ENCODE results near the gene RPRML.
"Not testable (repeated sequence)": the region's sequence is repeated elsewhere in the genome, so short reads cannot be mapped to it uniquely, and the experiment has no call there.

RPRML gene

DNA sequence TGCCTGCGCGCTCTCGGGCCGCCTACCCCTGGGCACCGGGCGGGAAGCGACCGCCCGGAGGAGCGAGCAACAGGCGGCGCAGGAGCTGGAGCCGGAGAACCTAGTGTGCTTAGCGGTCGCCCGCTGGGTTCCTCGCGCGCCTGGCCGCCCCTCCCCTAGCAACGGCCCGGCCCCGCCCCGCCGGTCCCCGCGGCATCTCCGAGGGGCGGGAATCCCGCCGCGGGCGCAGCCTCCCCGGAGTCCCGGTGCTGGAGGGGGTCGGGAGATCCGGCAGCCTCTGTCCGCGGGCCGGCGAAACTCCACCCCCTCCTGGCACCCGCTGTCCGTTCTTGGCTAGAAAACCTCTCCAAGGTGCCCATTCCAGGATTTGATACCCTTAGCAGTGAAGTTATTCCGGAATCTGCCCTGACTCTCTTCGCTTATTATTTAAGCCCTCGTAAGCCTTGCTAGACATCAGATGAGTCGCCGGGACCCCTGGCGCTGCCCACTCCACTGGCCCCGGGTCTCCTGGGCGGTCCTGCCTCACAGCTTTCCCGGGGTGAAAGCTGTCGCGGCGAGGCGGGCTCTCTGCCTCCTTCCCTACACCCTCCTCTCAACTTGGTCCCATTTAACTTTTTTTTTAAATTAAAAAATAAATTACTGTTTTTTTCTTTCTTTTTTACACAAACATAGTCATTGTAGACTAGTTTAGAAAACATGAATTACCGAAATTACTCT, at the start of gene RPRML:
TSS of gene RPRML (minus strand) at position 107 of the 717 bp plus-strand sequence. CDS start 246 bp downstream, outside the sequence.
- no peak for DNase-seq

DNA sequence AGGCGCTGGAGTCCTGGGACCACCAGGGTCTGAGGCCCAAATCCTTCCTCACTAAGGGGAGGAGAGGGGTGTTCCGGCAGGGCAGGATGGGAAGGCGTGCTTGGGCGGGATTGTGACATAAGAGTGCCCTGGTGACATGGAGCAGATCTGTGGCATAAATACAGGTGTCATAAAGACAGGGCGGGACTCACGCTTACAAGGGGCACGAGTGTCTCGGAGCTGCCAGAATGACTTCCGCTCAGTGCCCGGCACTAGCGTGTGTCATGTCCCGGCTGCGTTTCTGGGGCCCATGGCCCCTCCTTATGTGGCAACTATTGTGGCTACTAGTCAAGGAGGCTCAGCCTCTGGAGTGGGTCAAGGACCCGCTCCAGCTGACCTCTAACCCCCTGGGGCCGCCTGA, 37.9 kb upstream of the RPRML start:
- DNase-seq: not testable (repeated sequence)

DNA sequence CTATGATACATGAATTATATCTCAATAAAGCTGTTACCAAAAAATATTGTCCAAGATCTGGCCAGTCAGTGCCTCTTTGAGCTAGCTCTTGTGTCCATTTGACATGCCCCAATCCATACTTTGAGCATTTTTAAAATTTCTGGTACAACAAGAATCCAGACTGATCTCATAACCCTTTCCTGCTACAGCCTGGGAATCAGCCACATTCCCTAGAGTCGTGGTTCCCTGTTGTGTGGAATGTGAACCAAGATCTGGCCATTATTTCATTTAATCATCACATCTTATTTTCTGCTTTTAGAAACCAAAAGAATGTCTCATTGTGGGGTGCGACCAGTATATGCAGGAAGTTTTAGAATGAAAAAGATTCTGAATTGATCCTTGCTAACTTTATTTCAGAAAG, 34.3 kb upstream of the RPRML start:
- DNase-seq: no peak

DNA sequence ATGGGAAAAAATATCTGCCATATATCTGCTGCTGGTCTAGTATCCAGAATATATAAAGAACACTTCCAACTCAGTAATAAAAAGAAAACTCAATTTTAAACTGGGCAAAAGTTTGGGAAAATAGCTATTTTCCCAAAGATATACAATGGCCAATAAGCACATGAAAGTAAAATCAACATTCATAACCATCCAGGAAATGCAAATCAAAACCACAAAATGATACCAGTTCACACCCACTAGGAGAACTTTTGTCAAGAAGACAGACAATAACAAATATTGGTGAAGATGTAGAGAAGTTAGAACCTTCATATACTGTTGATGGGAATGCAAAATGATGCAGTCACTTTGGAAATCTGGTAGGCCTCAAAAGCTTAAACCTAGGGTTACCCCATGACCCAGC, 33.4 kb upstream of the RPRML start:
- no peak for DNase-seq

DNA sequence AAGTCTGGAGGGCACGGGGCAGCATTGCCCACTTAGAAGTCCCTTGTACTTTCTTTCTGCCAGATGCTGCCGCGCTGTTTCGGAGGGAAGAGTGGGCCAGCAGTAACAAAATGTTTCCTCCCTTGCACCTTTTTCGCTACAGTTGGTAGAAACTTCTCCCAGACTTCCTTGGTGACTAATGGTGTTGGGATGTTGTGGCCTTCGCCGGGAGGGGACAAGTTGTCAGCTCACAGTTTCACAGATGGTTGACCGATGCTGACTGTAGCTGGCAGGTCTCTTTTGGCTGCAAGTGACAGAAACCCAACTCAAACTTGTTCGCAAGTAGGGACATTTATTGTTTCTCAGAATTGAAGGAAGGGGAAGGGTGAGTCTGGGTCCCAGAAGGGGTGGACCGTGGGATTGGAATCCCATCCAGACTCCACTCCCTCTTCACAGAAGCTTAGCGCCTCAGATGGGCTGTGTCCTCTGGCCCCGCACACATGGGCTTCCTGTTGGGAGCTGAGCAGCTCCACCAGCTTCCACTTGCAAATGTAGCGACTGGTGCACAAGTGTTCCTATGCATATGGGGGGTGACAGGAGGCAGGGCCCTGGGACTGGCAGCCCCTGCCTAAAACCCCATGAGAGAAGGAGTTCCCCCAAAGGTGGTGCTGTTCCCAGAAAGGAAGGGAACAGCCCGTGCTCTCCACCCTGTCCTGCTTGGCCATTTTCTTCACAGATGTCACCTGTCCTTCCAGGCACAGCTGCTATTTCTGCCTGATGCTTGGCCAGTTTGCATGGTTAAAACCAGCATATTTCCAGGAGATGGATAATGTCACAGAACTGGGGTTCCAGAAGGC, 30.9 kb upstream of the RPRML start:
- no peak for DNase-seq

DNA sequence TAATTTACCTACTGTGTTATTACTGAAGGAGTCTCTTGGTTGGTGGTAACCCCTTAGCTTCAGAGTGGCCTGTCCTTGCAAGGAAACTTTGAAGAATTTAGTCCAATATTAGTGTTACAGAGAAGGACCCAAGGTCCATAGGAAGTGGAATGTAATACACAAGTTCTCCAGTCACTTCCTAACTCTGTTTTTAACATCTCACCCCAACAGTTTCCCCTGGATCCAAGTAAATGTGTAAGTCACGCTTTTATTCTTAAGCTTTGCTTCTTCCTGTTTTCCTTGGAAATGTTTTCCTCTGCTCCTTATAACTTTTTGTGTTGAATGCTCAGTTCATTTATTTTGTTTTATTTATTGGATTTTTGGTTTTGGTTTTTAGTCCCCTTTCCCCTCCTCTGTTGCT, 25.9 kb upstream of the RPRML start:
- DNase-seq: no peak

DNA sequence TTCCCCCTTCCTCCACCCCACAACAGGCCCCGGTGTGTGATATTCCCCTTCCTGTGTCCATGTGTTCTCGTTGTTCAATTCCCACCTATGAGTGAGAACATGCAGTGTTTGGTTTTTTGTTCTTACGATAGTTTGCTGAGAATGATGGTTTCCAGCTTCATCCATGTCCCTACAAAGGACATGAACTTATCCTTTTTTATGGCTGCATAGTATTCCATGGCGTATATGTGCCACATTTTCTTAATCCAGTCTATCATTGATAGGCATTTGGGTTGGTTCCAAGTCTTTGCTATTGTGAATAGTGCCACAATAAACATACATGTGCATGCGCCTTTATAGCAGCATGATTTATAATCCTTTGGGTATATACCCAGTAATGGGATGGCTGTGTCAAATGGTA, 24.8 kb upstream of the RPRML start:
- DNase-seq: not testable (repeated sequence)

DNA sequence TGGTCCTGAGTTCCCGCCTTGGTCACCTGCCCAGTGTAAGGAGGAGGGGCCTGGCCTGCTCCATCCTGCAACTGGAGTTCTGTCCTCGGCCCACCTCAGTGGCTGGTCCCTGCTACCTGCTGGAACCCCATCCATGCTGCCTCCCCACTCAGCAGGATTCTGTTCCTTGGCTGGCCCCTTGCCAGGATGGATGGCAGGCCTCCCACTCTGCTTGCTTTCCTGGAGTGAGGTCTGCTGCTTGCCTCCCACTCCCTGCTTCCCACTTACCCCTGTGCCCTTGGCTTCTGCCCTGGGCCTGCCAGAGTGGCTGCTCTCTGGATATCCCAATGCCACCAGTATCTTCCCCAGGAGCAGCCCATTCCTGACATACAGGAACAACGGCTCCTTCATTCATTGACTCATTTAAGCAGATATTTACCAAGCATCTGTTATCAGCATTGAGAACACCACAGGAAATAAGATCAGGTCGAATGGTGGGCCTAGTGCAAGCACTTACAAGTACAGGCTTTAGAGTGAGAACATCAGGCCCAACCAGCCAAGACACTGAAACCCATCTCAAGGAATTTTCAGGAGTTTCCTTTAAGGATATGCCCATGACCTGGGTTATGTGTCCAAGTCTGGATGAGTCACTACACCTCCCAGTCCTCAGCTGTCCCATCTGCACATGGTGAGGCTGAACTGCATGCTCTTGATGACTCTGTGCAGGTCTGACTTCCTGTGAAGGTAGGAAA, 17.0 kb upstream of the RPRML start:
- no peak for DNase-seq

DNA sequence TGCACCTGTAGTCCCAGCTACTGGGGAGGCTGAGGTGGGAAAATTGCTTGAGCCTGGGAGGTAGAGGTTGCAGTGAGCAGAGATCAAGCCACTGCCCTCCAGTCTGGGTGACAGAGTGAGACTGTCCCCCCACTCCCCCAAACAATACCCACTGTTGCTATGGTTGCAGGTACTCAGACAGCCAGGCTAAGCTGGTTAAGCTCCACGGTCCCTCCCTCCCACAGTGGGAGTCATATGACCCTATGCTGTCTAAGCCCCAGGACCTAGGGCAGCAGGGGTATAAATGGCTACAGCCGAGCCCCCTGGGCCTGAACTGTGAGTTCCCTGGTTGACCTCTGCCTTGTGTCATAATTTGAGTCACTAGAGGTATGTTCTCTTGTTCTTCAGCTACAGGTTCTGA, 15.9 kb upstream of the RPRML start:
- no peak for DNase-seq

DNA sequence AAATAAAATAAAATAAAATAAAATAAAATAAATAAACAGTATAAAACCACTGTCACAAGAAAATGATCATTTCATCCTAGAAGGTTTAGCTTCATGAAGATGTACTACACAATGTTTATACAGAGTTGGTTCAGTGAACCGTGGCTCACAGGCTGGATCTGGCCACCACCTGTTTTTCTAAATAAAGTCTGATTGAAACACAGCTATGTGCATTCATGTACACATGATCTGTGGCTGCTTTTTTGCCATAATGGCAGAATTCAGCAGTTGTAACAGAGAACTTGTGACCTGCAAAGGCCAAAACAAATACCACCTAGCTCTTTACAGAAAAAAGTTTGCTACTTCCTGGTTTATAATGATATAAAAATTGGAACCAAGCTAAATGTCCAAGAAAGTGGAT, 12.6 kb upstream of the RPRML start:
- DNase-seq: no peak

DNA sequence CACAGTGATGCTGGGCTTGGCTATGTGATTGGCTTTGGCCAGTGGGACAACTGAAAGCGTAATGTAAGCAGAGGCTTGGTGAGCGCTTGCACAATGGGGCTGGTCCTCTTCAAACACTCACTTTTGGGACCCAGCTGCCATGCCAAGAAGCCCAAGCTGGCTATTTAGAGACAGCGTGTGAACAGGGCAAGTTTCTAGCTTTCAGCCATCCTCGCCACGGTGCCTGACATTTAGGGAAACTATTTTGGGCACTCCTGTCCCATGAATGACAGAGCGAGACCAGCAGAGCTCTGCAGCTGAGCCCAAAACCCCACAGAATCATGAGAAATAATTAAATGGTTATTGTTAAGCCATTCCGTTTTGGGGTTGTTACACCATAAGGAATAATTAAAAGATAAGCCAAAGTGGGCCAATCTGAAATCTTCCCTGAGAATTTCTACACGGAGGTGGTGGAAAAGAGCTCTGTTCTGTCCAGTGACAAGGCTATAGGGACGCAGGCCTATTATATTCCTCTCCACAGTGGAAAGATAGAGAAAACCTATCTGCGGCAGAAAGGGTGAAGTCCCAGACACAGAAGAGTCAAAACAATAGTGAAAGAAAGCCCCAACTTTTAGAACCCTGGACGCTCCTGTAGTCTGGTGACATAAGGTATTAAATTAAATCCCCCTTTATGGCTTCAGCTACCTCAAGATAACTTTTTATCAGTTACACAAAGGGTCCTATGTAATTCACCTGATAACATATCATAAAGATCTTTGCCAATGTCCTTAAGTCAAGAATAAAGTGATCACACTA, 10.8 kb upstream of the RPRML start:
- DNase-seq: no peak

DNA sequence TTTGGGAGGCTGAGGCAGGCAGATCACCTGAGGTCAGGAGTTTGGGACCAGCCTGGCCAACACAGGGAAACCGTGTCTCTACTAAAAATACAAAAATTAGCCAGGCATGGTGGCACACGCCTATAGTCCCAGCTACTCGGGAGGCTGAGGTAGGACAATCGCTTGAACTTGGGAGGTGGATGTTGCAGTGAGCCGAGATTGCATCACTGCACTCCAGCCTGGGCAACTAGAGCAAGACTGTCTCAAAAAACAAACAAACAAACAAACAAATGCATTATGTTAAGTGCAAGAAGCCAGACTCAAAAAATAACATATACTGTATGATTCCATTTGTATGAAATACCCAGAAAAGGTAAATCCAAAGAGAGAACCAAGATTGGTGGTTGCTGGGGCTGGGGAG, 8.9 kb upstream of the RPRML start:
- not testable (repeated sequence) for DNase-seq

DNA sequence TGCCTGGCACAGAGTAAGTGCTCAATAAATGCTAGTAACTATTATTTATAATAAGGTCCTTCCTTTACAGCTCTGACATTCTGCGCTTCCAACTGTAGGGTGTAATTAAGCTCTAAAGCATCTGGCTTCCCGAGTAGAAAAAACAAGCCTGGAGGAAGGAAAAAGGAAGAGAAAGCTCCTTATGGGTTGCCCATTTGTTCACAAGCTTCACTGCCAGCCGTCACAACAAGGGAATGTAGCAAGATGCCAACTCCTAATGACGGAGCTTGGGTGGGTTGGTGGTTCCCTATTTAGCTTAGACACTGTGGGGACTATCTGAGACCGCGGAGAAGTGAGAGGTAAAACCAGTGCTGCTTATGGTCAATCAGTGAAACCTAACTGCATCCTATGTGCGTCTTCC, 7.3 kb upstream of the RPRML start:
- no peak for DNase-seq

DNA sequence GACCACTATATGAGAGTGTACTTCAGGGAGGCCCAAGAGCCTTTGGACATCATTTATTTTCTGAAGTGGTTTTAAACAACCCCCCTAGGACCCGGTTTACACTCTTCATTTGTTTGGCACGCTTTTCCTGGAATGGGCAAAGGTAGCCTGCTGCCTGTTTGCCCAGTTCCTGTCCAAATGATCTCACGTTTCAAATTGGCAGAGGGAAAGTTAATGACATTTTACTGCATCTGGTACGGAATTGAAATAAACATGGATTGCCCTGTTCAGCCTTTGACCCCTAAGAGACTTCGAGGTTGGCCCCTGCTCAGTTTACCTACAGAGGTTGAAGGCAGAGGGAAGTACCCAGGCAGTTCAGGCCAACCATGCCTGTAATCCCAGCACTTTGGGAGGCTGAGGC, 5.8 kb upstream of the RPRML start:
- DNase-seq: peak; percentile 23

DNA sequence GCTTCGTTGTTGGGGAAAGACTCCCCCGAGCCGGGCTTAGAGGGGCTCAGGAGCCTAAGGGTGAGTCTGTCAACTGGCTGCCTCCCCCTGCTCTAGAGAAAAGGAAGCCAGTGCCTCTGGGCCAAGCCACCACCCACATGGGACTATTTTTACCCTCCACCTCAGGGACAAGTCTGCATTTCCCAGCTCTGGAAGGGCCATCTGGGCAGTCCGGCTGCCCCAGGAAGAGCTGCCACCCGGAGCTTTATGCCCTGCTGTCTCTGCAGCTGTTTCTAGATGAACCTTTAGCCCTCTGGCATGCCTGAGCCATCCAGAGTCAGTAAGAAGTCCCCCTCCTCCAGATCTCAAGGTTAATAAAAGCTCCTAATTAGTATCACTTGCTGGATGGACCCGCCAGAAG, 5.3 kb upstream of the RPRML start:
- DNase-seq: no peak

DNA sequence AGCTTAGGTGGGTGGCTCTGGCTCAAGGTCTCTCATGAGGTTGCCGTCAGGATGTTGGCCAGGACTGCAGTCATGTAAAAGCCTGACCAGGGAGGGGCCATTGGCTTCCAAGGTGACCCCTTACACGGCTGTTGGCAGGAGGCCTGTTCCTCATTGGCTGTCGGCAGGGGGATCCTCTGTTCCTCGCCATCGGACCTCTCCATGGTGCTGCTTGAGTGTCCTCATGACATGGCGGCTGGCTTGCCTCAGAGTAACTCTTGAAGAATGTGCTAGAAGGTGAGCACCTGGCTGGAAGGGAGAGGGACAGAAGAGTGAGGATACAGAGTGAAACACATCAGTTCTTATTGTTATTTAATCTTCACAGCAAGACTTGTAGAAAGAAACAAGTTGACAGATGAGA, 4.7 kb upstream of the RPRML start:
- DNase-seq: no peak

DNA sequence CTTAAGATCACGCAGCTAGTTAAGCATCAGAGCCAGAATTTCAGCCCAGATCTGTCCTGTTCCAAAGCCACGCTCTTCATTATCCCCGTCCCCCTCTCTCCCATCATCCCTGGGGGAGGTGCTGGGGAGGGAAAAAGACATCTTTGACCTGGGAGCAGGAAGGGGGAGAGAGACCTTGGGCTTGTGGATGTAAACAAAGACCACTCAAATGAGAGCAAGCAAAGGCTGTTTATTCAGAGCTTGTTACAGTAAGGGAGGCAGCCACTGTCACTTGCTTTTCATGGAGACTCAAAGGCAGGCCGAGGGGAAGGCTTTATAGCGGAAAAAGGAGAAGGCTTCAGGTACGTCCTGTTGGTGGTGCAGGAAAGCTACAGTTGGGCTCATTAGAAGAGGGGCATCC, 3.5 kb upstream of the RPRML start:
- DNase-seq: no peak

DNA sequence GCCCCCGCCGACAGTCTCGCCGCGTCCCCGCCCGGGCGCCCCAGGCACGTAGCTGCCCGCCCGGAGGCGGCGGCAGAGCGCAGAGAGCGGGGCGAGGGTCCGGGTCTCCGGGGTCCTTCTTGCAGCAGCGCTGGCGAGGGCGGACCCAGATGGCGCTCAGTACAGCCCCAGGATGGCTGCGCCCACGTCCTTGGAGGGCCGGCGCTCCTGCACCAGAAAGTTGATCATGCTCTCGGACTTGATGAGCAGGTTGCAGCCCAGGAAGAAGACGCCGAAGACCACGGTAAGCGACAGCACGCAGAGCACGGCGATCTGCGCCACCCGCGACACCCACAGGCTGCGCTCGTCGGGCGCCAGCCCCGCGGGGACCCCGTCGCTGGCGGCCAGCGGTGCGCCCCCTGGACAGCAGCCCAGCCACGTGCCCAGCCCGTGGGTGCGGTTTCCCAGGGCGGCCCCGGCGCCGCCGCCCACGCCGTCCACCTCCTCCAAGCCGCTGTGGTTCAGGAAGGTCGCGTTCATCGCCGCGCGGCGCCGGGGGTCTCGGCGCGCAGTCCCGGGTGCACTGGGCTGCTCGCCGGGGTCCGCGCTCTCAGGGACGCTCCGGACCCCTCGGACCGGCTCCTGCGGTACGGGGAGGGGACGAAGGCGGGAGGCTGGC, 435 bp downstream of the RPRML start:
- no peak for DNase-seq

DNA sequence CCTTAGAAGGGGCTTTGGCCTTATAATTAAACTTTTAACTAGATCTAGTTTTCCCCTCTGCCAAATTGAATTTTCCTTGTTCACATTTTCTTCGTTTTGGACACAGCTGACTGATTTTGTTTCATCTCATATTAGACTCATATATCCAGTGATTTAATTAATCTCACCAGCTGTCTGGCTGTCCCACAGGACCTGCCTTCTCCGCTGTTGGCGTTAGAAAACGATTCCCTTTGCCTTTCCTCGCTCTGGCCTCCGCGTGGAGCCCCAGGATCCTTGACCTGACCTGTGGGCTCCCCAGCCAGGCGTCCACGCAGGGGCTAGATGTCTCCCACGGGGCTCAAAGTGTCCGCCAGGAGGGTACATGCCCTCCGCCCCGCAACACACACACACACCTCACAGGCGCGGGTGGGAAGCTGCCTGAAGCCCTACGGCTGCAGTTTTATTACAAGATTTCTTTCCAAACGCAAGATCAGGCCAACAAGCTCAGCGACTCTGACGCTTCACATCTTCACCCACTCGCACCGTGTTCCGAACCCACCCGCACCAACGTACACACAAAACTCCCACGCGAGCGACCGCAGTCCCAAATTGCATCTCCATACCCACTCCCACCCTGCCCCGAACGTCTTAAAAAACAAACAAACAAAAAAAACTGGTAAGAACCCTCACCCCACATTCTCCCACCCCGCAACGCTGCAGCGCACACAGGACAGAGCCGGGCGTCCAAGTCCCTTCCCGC, 1.1 kb downstream of the RPRML start:
- DNase-seq: no peak

DNA sequence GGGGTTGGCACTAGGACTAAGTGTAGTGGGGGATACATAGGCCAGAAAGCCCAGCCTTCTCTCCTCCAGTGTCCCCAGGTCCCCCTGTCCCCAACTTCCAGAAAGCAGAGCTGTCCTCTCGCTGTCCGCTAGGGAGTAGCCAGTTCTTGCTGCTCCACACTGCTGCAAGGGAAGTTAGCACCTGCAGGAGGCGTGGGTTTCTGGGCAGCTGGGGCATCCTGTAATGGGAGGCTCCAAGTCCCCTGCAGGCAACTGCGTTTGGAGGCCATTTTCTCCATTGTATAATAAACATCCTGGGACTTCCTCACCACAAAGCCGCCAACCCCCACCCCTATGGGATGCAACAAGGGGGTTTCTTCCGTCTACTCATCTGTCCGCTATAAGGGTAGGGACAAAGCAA, 1.7 kb downstream of the RPRML start:
- no peak for DNase-seq

DNA sequence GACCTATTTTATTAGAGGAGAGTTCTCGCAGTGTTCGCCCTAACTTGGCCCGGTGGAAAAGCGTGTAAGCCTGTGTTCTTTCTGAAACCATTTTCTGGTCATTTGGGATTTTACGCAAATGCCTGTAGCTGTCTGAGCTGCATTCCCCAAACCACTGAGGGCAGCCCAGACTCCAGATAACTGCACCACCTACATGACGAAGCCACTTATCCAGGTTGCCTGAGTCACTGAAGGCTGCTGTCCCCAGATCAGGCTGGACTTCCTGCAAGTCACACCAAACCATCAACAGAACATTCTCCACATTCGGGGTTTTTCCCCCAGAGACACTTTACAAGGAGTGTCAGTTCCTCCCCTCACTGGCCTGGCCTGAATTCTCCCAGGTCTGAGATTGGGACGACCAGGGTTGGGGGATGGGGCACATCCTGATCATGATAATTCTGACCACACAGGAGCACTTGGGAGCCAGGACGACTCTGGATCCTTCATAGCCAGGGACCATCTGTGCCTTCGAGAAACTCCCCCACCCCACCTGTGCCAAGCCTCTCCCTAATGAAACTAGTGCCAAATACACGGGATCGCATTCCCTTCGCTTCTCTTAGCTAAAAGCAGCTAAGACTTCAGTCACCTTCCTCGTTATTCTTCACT, 2.3 kb downstream of the RPRML start:
- no peak for DNase-seq

Measured in SHP77 treated with DMSO at 0.1 percent for 48 hours (cell line).